Esophagus squamous epithelium (tissue), 4 donors: Measurements from ENCODE around the gene STK10.
"Not testable (repeated sequence)": the region's sequence is repeated elsewhere in the genome, so short reads cannot be mapped to it uniquely, and the experiment has no call there.

Source experiments
- CTCF ChIP-seq, 6 experiments: fragments of 450-650 bp in 4 of 6; fragments of 200-600 bp in 2 of 6; sonication (generic) in 2 of 6; IDR thresholded peaks; one replicate each; pipeline ENCODE4 v1.5.1; 2016 to 2019; ENCODE audit warnings: antibody characterized with exemption in 6 of 6, mild to moderate bottlenecking in 4 of 6, moderate library complexity in 4 of 6
- POLR2A ChIP-seq, 4 donors: fragments of 450-650 bp; IDR thresholded peaks; one replicate each; pipeline ENCODE4 v1.6.1; 2017; ENCODE audit warnings: antibody characterized with exemption in 4 of 4, mild to moderate bottlenecking in 4 of 4, moderate library complexity in 3 of 4

DNA sequence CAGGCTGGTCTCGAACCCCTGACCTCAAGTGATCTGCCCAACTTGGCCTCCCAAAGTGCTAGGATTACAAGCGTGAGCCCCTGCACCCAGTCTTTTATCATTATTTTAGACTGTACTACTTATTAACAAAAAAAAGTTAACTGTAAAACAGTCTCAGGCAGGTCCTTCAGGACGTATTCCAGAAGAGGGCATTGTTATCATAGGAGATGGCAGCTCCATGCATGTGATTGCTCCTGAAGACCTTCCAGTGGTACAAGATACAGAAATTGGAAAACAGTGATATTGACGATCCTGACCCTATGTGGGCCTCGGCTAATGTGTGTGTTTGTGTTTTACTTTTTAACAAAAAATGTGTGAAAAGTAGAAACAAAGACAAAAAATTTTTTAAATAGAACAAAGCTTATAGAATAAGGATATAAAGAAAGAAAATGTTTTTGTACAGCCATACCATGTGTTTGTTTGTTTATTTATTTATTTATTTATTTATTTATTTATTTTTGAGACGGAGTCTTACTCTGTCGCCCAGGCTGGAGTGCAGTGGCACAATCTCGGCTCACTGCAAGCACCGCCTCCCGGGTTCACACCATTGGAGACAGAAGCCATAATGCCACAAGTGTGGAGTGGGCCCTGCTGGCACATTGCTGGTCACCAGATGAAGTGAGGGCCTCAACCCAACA is 167.8 kb downstream of the STK10 start:
- TF ChIP-seq CTCF, POLR2A (IDR thresholded peaks at IDR 0.05): not testable (repeated sequence)
